Spleen (tissue), 7 donors: Measurements from ENCODE around the gene FSCN2.

Source experiments
- CTCF ChIP-seq, 11 experiments: fragments of 200-600 bp in 7 of 11; fragments of 450-650 bp in 4 of 11; sonication (generic) in 4 of 11; IDR thresholded peaks in 8 of 11; conservative IDR thresholded peaks in 3 of 11; 1 replicate in 7 of 11; 2 replicates in 4 of 11; pipeline versions ENCODE4 v1.4.0 to v1.8.0; 2016 to 2021; ENCODE audit warnings: antibody characterized with exemption in 11 of 11, inconsistent platforms in 4 of 11, mild to moderate bottlenecking in 1 of 11
- POLR2A ChIP-seq, 3 donors: fragments of 450-650 bp; IDR thresholded peaks; one replicate each; pipeline ENCODE4 v1.5.1; 2017; ENCODE audit warnings: antibody characterized with exemption in 3 of 3, mild to moderate bottlenecking in 1 of 3
- donor health status: DM: no; HTN: no; CAD: no; lungs with moderate emphysema.
- donor health status: DM: no; HTN: no; CAD: no.
- donor health status: DM: no; HTN: no; CAD: no.

- TF ChIP-seq POLR2A (IDR thresholded peaks at IDR 0.05) = no peak
- no peak for TF ChIP-seq CTCF (IDR thresholded peaks at IDR 0.05 in 8 of 11, conservative IDR thresholded peaks at IDR 0.05 in 3 of 11)
These were observed 25.6 kb upstream of the FSCN2 start for GRCh38 chr17:81502471-81503017.
